ENCODE data around the gene R3HDML.

The R3HDML gene

GRCh38 chr20:44328428-44328827 lies 8.4 kb upstream of the R3HDML start:
- no peak for DNase-seq (ENCODE audit: low read depth in 1 of 2, low spot score in 1 of 2)
- TF ChIP-seq SPI1 (IDR thresholded peaks at IDR 0.05; ENCODE audit: borderline replicate concordance, low read depth) (no peak), GABPA (IDR thresholded peaks at IDR 0.05; ENCODE audit: low read depth) (no peak), REST (IDR thresholded peaks at IDR 0.05; ENCODE audit: insufficient replicate concordance, low read depth) (no peak), POLR2AphosphoS5 (IDR thresholded peaks at IDR 0.05; ENCODE audit: low read depth) (no peak), CTCF (IDR thresholded peaks at IDR 0.05; ENCODE audit: insufficient read depth, low read length) (no peak)
- H3K27ac ChIP-seq (replicated peaks), result no peak overlapping the region
- H3K4me3 ChIP-seq (replicated peaks; ENCODE audit: insufficient read depth, low read length), result no peak overlapping the region
- H3K27me3 ChIP-seq (ENCODE audit: insufficient read depth, poor library complexity, severe bottlenecking), result peaks cover 6% of the 10 kb centered on the region

GRCh38 chr20:44331201-44331600 lies 5.6 kb upstream of the R3HDML start:
- Histone ChIP-seq H3K27me3 (ENCODE audit: insufficient read depth, poor library complexity, severe bottlenecking) (peaks cover 3% of the 10 kb centered on the region), H3K4me3 (replicated peaks; ENCODE audit: insufficient read depth, low read length) (no peak overlapping the region), H3K27ac (replicated peaks) (no peak overlapping the region)
- TF ChIP-seq REST (IDR thresholded peaks at IDR 0.05; ENCODE audit: insufficient replicate concordance, low read depth) (no peak), CTCF (IDR thresholded peaks at IDR 0.05; ENCODE audit: insufficient read depth, low read length) (no peak), POLR2AphosphoS5 (IDR thresholded peaks at IDR 0.05; ENCODE audit: low read depth) (no peak), GABPA (IDR thresholded peaks at IDR 0.05; ENCODE audit: low read depth) (no peak), SPI1 (IDR thresholded peaks at IDR 0.05; ENCODE audit: borderline replicate concordance, low read depth) (no peak)
- no peak for DNase-seq (ENCODE audit: low read depth in 1 of 2, low spot score in 1 of 2)

GRCh38 chr20:44334306-44334705 lies 2.5 kb upstream of the R3HDML start:
- no peak for DNase-seq (ENCODE audit: low read depth in 1 of 2, low spot score in 1 of 2)
- no peak overlapping the region for H3K27ac ChIP-seq (replicated peaks)
- TF ChIP-seq REST (IDR thresholded peaks at IDR 0.05; ENCODE audit: insufficient replicate concordance, low read depth) (no peak), POLR2AphosphoS5 (IDR thresholded peaks at IDR 0.05; ENCODE audit: low read depth) (no peak), SPI1 (IDR thresholded peaks at IDR 0.05; ENCODE audit: borderline replicate concordance, low read depth) (no peak), GABPA (IDR thresholded peaks at IDR 0.05; ENCODE audit: low read depth) (no peak), CTCF (IDR thresholded peaks at IDR 0.05; ENCODE audit: insufficient read depth, low read length) (no peak)
- H3K27me3 ChIP-seq (ENCODE audit: insufficient read depth, poor library complexity, severe bottlenecking), result no peaks in the 10 kb centered on the region
- H3K4me3 ChIP-seq (replicated peaks; ENCODE audit: insufficient read depth, low read length), result no peak overlapping the region

Data from HL-60 (cell line).